PFSK-1 (cell line): ENCODE measurements around the gene KIT.

Experiments used
- FOXP2 ChIP-seq: optimal IDR thresholded peaks from 2 replicates; pipeline ENCODE3; 2011; ENCODE audit warnings: borderline replicate concordance, control low read depth, inconsistent platforms; ENCODE audit not compliant: insufficient read depth; ENCODE audit errors: extremely low read length, extremely low read depth
- POLR2AphosphoS5 ChIP-seq: IDR thresholded peaks from 2 replicates; pipeline ENCODE4 v1.6.1; 2012; ENCODE audit warnings: low read depth, mild to moderate bottlenecking, control low read depth, low read length, moderate library complexity
- REST ChIP-seq, 2 experiments: IDR thresholded peaks; 2 replicates each; pipeline versions ENCODE4 v1.6.1 to v1.8.0; 2011 to 2012; ENCODE audit warnings: low read depth in 2 of 2, low read length in 2 of 2, control low read depth in 1 of 2, inconsistent platforms in 1 of 2, mild to moderate bottlenecking in 1 of 2, moderate library complexity in 1 of 2; ENCODE audit not compliant: insufficient read depth in 1 of 2
- SIN3A ChIP-seq: IDR thresholded peaks from 2 replicates; pipeline ENCODE4 v1.6.1; 2012; ENCODE audit warnings: mild to moderate bottlenecking, low read length, moderate library complexity, borderline replicate concordance; ENCODE audit not compliant: insufficient read depth
- TAF1 ChIP-seq: IDR thresholded peaks from 2 replicates; pipeline ENCODE4 v1.6.1; 2012; ENCODE audit warnings: low read length, control low read depth, borderline replicate concordance; ENCODE audit not compliant: insufficient read depth

GRCh38 chr4:54662901-54663585, 5.3 kb downstream of the KIT start:
- TF ChIP-seq REST (IDR thresholded peaks at IDR 0.05; ENCODE audit: insufficient read depth in 1 of 2, low read depth in 2 of 2, low read length in 2 of 2): no peak
- no peak for TF ChIP-seq TAF1
- no peak for TF ChIP-seq POLR2AphosphoS5
- TF ChIP-seq SIN3A: no peak
- no peak for TF ChIP-seq FOXP2
